Upper lobe of left lung (tissue), 4 donors: ENCODE measurements around the gene KAZN.

Experiments
- CTCF ChIP-seq, 6 experiments: fragments of 450-650 bp in 4 of 6; fragments of 200-600 bp in 2 of 6; sonication (generic) in 2 of 6; IDR thresholded peaks; one replicate each; pipeline ENCODE4 v1.5.1; 2016 to 2019; ENCODE audit warnings: antibody characterized with exemption in 6 of 6
- EP300 ChIP-seq, 4 donors: sonication (generic); formaldehyde crosslinking; IDR thresholded peaks; one replicate each; pipeline ENCODE4 v1.5.1; 2017; ENCODE audit warnings: antibody characterized with exemption in 4 of 4, control low read depth in 2 of 4
- POLR2A ChIP-seq, 4 donors: fragments of 450-650 bp; IDR thresholded peaks; one replicate each; pipeline ENCODE4 v1.5.1; 2016 to 2017; ENCODE audit warnings: antibody characterized with exemption in 4 of 4, mild to moderate bottlenecking in 2 of 4
- POLR2AphosphoS5 ChIP-seq, 2 donors: sonication (generic); formaldehyde crosslinking; IDR thresholded peaks; one replicate each; pipeline ENCODE4 v1.5.1; 2017; ENCODE audit warnings: antibody characterized with exemption in 2 of 2

- TF ChIP-seq CTCF (IDR thresholded peaks at IDR 0.05), result peak in 1 of 6 experiments; percentile 53
- TF ChIP-seq POLR2AphosphoS5 (IDR thresholded peaks at IDR 0.05), result no peak
- no peak for TF ChIP-seq POLR2A (IDR thresholded peaks at IDR 0.05)
- TF ChIP-seq EP300 (IDR thresholded peaks at IDR 0.05), result no peak
Measured at GRCh38 chr1:14598498-14599182, at the start of gene KAZN.
